HepG2 (cell line): ENCODE data around the gene CLDN22. TPM values are rescaled to one million over a fixed set of nuclear protein-coding genes. Genes with fewer than 3 reads are reported as not detected.

Source experiments
- ATAC-seq: fragments of 200-7000 bp; cut with Tn5 transposase; 3 replicates; pipeline ENCODE4 v1.9.1; 2020; ENCODE audit warnings: mild to moderate bottlenecking, moderate library complexity
- BruUV-seq: library from RNA; stranded (reverse); fragments of 400-500 nt; replicated peaks from 2 replicates; lab custom pipeline; 2021; lab: Mats Ljungman, UMichigan
- CTCF ChIA-PET: fragments of 300-600 bp; formaldehyde crosslinking; extraction: SDS; loops from one replicate; lab custom pipeline; 2021; ENCODE audit warnings: low total read pairs, inconsistent platforms, low intra/inter-chr PET ratio; lab: Yijun Ruan, JAX
- POLR2A ChIA-PET: fragments of 350-600 bp; sonication (Branson Sonifier 250); formaldehyde crosslinking; loops from one replicate; lab custom pipeline; 2020; ENCODE audit warnings: antibody characterized with exemption, inconsistent platforms; lab: Yijun Ruan, JAX
- DNase-seq: peaks from one replicate; pipeline ENCODE4 v3.0.0-alpha.2; 2015; ENCODE audit warnings: low spot score
- FAIRE-seq: peaks from 3 replicates; lab custom pipeline; 2011; peaks lifted over from hg19 to GRCh38; lab: Jason Lieb, UNC
- H2AFZ ChIP-seq: one replicate; pipeline ENCODE4 v1.6.1; 2011; ENCODE audit warnings: low read length, inconsistent platforms
- H3K27ac ChIP-seq: fragments of 300-600 bp; 3 replicates; pipeline ENCODE4 v1.8.0; 2011; ENCODE audit warnings: mixed run types, mild to moderate bottlenecking, mixed read lengths, low read length, inconsistent platforms; ENCODE audit not compliant: insufficient read depth; ENCODE audit errors: extremely low read length
- H3K27me3 ChIP-seq, 2 experiments: fragments of 200-600 bp in 1 of 2; 2 replicates in 1 of 2; 3 replicates in 1 of 2; pipeline versions ENCODE4 v1.6.0 to v1.8.0; 2011; ENCODE audit warnings: low read length in 2 of 2, mild to moderate bottlenecking in 2 of 2, moderate library complexity in 2 of 2, inconsistent platforms in 1 of 2; ENCODE audit not compliant: insufficient read depth in 2 of 2, control insufficient read depth in 1 of 2
- H3K36me3 ChIP-seq, 2 experiments: fragments of 200-600 bp in 1 of 2; replicated peaks in 1 of 2; 2 replicates in 1 of 2; 3 replicates in 1 of 2; pipeline versions ENCODE4 v1.5.1 to v1.8.0; 2011; ENCODE audit warnings: low read length in 2 of 2, inconsistent platforms in 1 of 2; ENCODE audit not compliant: insufficient read depth in 2 of 2, control insufficient read depth in 1 of 2
- H3K4me1 ChIP-seq: 2 replicates; pipeline ENCODE4 v1.5.1; 2012; ENCODE audit warnings: low read length, inconsistent platforms; ENCODE audit not compliant: insufficient read depth
- H3K4me2 ChIP-seq: 2 replicates; pipeline ENCODE4 v1.6.0; 2011; ENCODE audit warnings: low read depth, low read length, inconsistent platforms
- H3K4me3 ChIP-seq, 3 experiments: fragments of 200-600 bp in 1 of 3; sonication (generic), shearing (Covaris generic) in 1 of 3; replicated peaks in 1 of 3; 2 replicates each; pipeline ENCODE4 v1.5.1; 2011 to 2016; ENCODE audit warnings: low read length in 3 of 3, inconsistent platforms in 2 of 3, low read depth in 2 of 3, mild to moderate bottlenecking in 2 of 3, control low read depth in 1 of 3, mixed read lengths in 1 of 3; ENCODE audit not compliant: insufficient read depth in 1 of 3
- H3K79me2 ChIP-seq: one replicate; pipeline ENCODE4 v1.6.1; 2011; ENCODE audit warnings: low read length, inconsistent platforms; ENCODE audit not compliant: insufficient read depth
- H3K9ac ChIP-seq: 2 replicates; pipeline ENCODE4 v1.6.0; 2011; ENCODE audit warnings: mild to moderate bottlenecking, low read depth, low read length, inconsistent platforms; ENCODE audit not compliant: insufficient read depth
- H3K9me3 ChIP-seq: 2 replicates; pipeline ENCODE4 v1.5.1; 2012; ENCODE audit warnings: mild to moderate bottlenecking, low read length
- H4K20me1 ChIP-seq: 2 replicates; pipeline ENCODE4 v1.6.0; 2011; ENCODE audit warnings: inconsistent platforms, mild to moderate bottlenecking, low read length, moderate library complexity; ENCODE audit not compliant: insufficient read depth
- CCAR2 ChIP-seq: fragments of 200-400 bp; formaldehyde crosslinking; optimal IDR thresholded peaks from 2 replicates; pipeline ENCODE3; 2018; ENCODE audit warnings: low read depth, mild to moderate bottlenecking, low read length, moderate library complexity
- CEBPB ChIP-seq: IDR thresholded peaks from 2 replicates; pipeline ENCODE4 v1.6.1; 2011; ENCODE audit warnings: low read depth, low read length, improper control_type of control experiment, borderline replicate concordance
- GZF1 ChIP-seq: sonication (generic); formaldehyde crosslinking; IDR thresholded peaks from 2 replicates; pipeline ENCODE4 v1.5.1; 2020; ENCODE audit warnings: mild to moderate bottlenecking, missing genetic modification reagents
- HNF4A ChIP-seq: sonication (generic); formaldehyde crosslinking; IDR thresholded peaks from 2 replicates; pipeline ENCODE4 v1.4.0; 2020; ENCODE audit warnings: missing genetic modification reagents
- HNF4G ChIP-seq, 2 experiments: sonication (generic) in 1 of 2; formaldehyde crosslinking in 1 of 2; IDR thresholded peaks; 2 replicates each; pipeline versions ENCODE4 v1.4.0 to v1.6.1; 2011 to 2020; ENCODE audit warnings: borderline replicate concordance in 2 of 2, low read depth in 2 of 2, mild to moderate bottlenecking in 2 of 2, low read length in 1 of 2, missing genetic modification reagents in 1 of 2, moderate library complexity in 1 of 2
- HOMEZ ChIP-seq: IDR thresholded peaks from 2 replicates; pipeline ENCODE4 v1.6.1; 2016; ENCODE audit warnings: low read depth
- HOXA7 ChIP-seq: sonication (generic); formaldehyde crosslinking; IDR thresholded peaks from 2 replicates; pipeline ENCODE4 v1.8.1; 2022; ENCODE audit warnings: mild to moderate bottlenecking, missing genetic modification reagents, moderate library complexity
- JDP2 ChIP-seq: sonication (generic); formaldehyde crosslinking; IDR thresholded peaks from 2 replicates; pipeline ENCODE4 v1.8.1; 2022; ENCODE audit warnings: missing genetic modification reagents, borderline replicate concordance
- MED13 ChIP-seq: sonication (generic); formaldehyde crosslinking; IDR thresholded peaks from 2 replicates; pipeline ENCODE4 v1.5.0; 2020; ENCODE audit warnings: missing genetic modification reagents
- NCOR1 ChIP-seq: fragments of 200-600 bp; sonication (generic); IDR thresholded peaks from 2 replicates; pipeline ENCODE4 v1.7.0; 2017; ENCODE audit warnings: antibody characterized with exemption, low read length, borderline replicate concordance
- NFE2 ChIP-seq: sonication (generic); formaldehyde crosslinking; IDR thresholded peaks from 2 replicates; pipeline ENCODE4 v1.4.0; 2020; ENCODE audit warnings: missing genetic modification reagents
- POLR2AphosphoS5 ChIP-seq: IDR thresholded peaks from 2 replicates; pipeline ENCODE4 v1.6.1; 2012; ENCODE audit warnings: low read depth, low read length
- RBM22 ChIP-seq: fragments of 200-400 bp; formaldehyde crosslinking; optimal IDR thresholded peaks from 2 replicates; pipeline ENCODE3; 2017; ENCODE audit warnings: mild to moderate bottlenecking, low read length, moderate library complexity
- SALL1 ChIP-seq: sonication (generic); formaldehyde crosslinking; IDR thresholded peaks from 2 replicates; pipeline ENCODE4 v1.8.0; 2022; ENCODE audit warnings: mild to moderate bottlenecking, missing genetic modification reagents
- SKI ChIP-seq: fragments of 450-650 bp; IDR thresholded peaks from one replicate; pipeline ENCODE4 v1.6.1; 2018; ENCODE audit warnings: mild to moderate bottlenecking; ENCODE audit not compliant: partially characterized antibody
- ZMAT3 ChIP-seq: sonication (generic); formaldehyde crosslinking; conservative IDR thresholded peaks from 2 replicates; pipeline ENCODE4 v1.7.0; 2021; ENCODE audit warnings: missing genetic modification reagents
- ZNF652 ChIP-seq: IDR thresholded peaks from 2 replicates; pipeline ENCODE4 v1.6.1; 2016; ENCODE audit warnings: low read depth, borderline replicate concordance
- whole genome bisulfite sequencing: methylation state at CpG from one replicate; pipeline ENCODE4 v1.1.6; 2017; ENCODE audit warnings: low lambda C conversion rate; 5-methylcytosine and 5-hydroxymethylcytosine counted together
- in situ Hi-C: cut with HindIII; loops from 2 replicates; pipeline ENCODE4 v1.10.0; 2017; ENCODE audit warnings: low pct_unique_long_range_greater_than_20kb; ENCODE audit not compliant: extremely low pct_ligation_motif_present
- intact Hi-C: fragments of 100-400 bp; cut with micrococcal nuclease; formaldehyde crosslinking; loops from one replicate; pipeline ENCODE4 v1.10.0; 2022; ENCODE audit not compliant: unreplicated experiment
- polyA plus RNA-seq, 8 experiments: library from polyadenylated mRNA; depleted of rRNA in 3 of 8; stranded (reverse) in 7 of 8; unstranded in 1 of 8; fragments of >200 nt; fragmentation: Illumina TruSeq in 4 of 8; extraction: Trizol in 4 of 8; gene quantifications; 2 replicates each; pipeline versions ENCODE4 v1.2.1 to v1.2.3, GENCODE V29; 2011 to 2016; ENCODE audit warnings: low read depth in 4 of 8, missing spikeins in 1 of 8, mixed read lengths in 1 of 8; ENCODE audit not compliant: insufficient read depth in 1 of 8
- total RNA-seq, 5 experiments: library from RNA; depleted of rRNA; stranded (reverse); fragments of >200 nt; fragmentation: Illumina TruSeq; extraction: Trizol; gene quantifications; 2 replicates each; pipeline ENCODE4 v1.2.3, GENCODE V29; 2016; ENCODE audit warnings: low read depth in 1 of 5

CLDN22 gene
- total and polyA plus RNA-seq, 2 of the 13 experiments (the other 11 are each of a cell fraction or from before 2014, with no cell fraction given), result 0.07 TPM; not detected in 1

GRCh38 chr4:183322326-183322725 is 2.2 kb upstream of the CLDN22 start, which contains the start of gene CLDN24:
TSS of gene CLDN24 (minus strand) at chr4:183322426. CDS start at chr4:183322426, 0 bp downstream.
- peak; percentile 17; the same call in 2 of the 3 replicates for ATAC-seq
- Histone ChIP-seq H4K20me1 (no peaks in the 10 kb centered on the region), H3K4me3 (no peak within 1 kb of the TSS), H3K27me3 (no peaks in the 10 kb centered on the region; a peak in 1 of 5 replicates), H3K79me2 (no peaks in the 10 kb centered on the region), H2AFZ (no peak within 1 kb of the TSS), H3K4me1 (peaks cover 36% of the 10 kb centered on the region), H3K9me3 (no peaks in the 10 kb centered on the region), H3K27ac (no peak within 1 kb of the TSS), H3K36me3 (peaks cover 3 to 4% of the 10 kb centered on the region in 2 experiments; a peak in 3 of 5 replicates), H3K4me2 (no peak within 1 kb of the TSS), H3K9ac (no peak within 1 kb of the TSS)
- in situ Hi-C loops, result no loop called here
- WGBS, result 80% methylated on average over 5 of the region's 5 CpGs
- BruUV-seq, result TSS peak; percentile 14
- peak; percentile 16 for DNase-seq
- FAIRE-seq, result peak; percentile 63
- TF ChIP-seq POLR2AphosphoS5 (no peak), GZF1 (CRISPR knock-in tag) (no peak), CEBPB (peak; percentile 44; the same call in 1 of the 2 replicates), RBM22 (no peak), SKI (no peak), HOMEZ (CRISPR knock-in tag) (no peak), ZMAT3 (CRISPR knock-in tag) (no peak), CCAR2 (no peak), ZNF652 (0 out of 2 replicates have a peak, but pooled peaks have one; percentile 15), HNF4A (CRISPR knock-in tag) (0 out of 2 replicates have a peak, but pooled peaks have one; percentile 23), NCOR1 (0 out of 2 replicates have a peak, but pooled peaks have one; percentile 20), MED13 (CRISPR knock-in tag) (no peak), HNF4G (IDR thresholded peaks at IDR 0.05; ENCODE audit: borderline replicate concordance, low read depth, low read length) (peak; percentile 28; the same call in 1 of the 2 replicates), HNF4G (CRISPR knock-in tag; IDR thresholded peaks at IDR 0.05; ENCODE audit: borderline replicate concordance, low read depth) (no peak), HOXA7 (no peak), NFE2 (CRISPR knock-in tag) (no peak), JDP2 (CRISPR knock-in tag) (no peak), SALL1 (no peak)
- CTCF ChIA-PET, result no interaction called here
- POLR2A ChIA-PET, result no interaction called here
- intact Hi-C loops, result no loop called here
